H4 (cell line): ENCODE results near the gene PTPN14. TPM values are rescaled to one million over a fixed set of nuclear protein-coding genes. Genes with fewer than 3 reads are reported as not detected.

Experiments
- DNase-seq: peaks from one replicate; pipeline ENCODE4 v3.0.0-alpha.2; 2015; ENCODE audit warnings: low spot score
- total RNA-seq: library from RNA; depleted of rRNA; stranded (reverse); fragments of >200 nt; shearing (Covaris generic); gene quantifications from 2 replicates; pipeline ENCODE4 v1.2.3, GENCODE V29; 2014

PTPN14 gene
- total RNA-seq, 1 experiment from 2014 or later: 7.5 TPM

- DNase-seq: no peak
Measured at GRCh38 chr1:214369364-214369763, 182.0 kb downstream of the PTPN14 start.

DNA sequence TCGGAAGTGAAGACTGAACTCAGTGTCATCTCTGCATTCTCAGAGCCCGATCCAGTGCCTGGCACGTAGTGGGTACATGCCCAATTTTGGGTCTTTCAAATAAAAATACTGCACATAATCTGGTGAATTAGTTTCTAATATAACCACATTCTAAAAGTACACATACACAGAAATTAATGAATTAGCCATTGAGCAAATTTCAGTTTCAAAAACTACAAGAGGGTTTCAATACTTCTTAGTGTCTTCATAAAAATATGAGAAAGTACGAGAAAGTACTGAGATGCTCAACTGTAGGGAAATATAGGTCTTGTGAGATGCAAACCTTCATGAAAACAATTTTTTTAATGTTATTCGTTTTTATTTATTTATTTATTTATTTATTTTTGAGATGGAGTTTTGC, 183.6 kb downstream of the PTPN14 start:
- no peak for DNase-seq

DNA sequence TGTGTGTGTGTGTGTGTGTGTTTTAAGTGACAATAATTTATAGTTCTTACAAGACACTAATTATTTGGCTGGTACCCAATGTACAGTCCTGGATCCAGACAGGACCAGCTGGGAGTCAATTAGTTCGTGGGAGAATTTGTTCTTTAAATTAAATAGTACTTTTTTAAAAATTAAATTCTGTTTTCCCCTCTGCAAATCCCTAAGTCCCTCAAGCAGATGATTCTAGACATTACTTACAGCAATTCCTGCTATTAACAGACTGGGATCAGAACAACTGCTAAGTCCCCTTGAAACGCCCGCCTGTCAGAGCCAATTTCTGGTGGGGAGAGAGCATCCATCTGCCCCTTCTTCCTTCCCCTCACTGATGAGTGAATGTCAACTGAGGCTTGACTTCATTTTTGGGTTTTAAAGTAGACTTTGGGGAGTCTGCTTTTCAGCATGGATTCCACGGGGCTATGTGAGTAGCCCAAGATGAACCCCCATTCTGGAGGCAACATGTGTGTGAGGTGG, 186.6 kb downstream of the PTPN14 start:
- no peak for DNase-seq

- no peak for DNase-seq
Measured at GRCh38 chr1:214364386-214364785, 187.0 kb downstream of the PTPN14 start.

DNA sequence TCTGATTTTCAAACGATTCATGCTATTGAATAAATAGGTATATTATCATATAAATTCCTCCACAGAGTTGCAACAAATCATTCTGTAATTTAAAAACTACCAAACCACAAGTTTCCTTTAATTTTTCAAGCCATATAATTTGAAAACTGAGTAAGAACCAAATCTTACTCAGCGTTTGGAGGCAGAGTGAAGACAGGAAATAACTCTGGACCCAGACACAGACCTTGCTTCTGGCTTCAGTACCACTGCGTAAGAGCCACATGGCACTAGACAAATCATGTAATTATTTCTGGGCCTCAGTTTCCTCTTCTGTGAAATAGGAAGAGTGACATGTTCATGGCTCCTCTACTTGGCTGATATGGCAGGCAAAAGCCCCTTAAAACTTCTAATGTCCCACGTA, 188.0 kb downstream of the PTPN14 start:
- DNase-seq: no peak

DNA sequence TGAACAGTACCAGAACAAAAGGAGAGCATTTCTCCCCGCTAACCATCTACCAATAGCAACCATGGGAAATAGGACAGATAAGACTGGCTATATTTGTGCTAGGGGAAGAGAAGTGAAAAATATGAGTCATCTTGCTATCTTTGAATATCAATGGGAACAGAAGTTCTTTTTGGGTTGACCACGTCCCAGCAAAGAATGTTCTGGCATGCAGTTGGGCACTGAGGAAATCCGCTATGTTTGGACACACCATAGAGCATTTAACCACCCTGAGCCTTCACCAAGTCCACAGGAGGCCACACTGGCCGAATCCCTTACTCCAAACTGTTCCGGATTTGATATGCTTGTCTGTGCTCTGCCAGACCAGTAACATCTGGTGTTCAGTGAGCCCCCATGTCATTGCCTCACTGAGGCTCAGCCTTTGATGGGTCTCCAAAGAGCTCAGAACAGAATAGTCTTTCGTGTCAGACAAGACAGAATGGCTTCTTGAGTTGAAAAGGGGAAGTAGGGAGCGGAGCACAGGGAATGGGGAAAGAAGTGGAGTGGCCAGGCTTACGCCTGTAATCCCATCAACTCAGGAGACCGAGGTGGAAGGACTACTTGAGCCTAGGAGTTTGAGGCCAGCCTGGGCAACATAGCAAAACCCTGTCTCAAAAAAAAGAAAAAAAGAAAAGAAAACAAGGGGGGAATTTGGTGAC, 189.1 kb downstream of the PTPN14 start:
- no peak for DNase-seq

DNA sequence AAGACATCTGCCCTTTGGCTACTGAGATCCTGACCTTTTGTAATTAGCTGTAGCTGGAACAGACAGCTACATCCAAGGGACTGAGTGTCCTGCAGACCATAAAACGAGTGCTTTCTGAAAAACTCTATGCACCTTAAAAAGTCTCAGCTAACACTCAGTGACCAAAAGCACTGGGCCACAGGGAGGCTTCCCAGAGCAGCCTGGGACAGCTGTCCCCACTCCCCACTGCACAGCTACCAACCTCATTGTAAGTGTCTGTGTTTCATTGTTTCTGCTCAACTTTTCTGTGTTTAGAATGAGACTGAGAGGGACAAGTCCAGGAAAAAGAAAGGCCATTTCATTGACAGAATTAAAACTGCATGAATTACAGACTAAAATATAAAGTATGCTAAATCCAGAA, 189.8 kb downstream of the PTPN14 start:
- no peak for DNase-seq

DNA sequence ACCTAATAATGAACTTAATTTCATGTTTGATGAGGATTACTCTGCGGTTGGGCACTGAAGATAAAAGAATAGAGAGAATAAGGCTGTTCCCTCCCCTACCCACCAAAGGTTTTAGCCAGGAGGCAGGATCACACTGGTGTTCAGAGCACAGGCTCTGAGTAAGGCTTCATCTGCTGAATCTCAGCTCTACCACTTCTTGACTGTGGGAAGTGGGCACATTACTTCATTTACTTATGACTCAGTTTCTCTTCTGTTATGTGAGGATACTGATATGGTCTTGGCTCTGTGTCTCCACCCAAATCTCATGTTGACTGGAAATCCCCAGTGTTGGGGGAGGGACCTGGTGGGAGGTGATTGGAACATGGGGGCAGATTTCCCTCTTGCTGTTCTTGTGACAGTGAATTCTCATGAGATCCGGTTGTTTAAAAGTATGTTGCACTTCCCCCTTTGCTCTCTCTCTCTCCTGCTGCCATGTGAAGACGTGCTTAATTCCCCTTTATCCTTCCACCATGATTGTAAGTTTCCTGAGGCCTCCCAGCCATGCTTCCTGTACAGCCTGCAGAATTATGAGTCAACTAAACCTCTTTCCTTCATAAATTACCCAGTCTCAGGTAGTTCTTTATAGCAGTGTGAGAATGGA, 190.8 kb downstream of the PTPN14 start:
- no peak for DNase-seq

GRCh38 chr1:214360116-214360515, 191.3 kb downstream of the PTPN14 start:
- DNase-seq: no peak

- DNase-seq: no peak
Measured at GRCh38 chr1:214354440-214355148, 196.8 kb downstream of the PTPN14 start.

DNA sequence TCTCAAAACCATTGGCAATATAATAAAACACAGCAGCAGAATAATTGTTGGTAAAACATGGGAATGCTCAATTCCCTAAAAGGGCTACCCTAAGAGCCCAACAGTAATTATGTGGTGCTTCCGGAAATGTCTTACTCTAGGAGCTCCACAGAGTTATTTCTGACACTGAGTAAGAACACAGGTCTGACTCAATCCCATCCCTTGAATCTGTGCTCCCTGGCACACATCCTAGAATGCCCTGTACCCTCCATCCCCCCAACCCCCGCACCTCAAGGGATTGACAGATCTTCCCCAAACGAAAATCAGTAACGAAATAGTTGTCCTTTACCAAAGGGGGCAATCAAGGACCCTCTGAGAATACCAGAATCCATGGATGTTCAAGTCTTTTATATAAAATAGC, 198.6 kb downstream of the PTPN14 start:
- DNase-seq: no peak

- no peak for DNase-seq
Measured at GRCh38 chr1:214351551-214352277, 199.7 kb downstream of the PTPN14 start.

DNA sequence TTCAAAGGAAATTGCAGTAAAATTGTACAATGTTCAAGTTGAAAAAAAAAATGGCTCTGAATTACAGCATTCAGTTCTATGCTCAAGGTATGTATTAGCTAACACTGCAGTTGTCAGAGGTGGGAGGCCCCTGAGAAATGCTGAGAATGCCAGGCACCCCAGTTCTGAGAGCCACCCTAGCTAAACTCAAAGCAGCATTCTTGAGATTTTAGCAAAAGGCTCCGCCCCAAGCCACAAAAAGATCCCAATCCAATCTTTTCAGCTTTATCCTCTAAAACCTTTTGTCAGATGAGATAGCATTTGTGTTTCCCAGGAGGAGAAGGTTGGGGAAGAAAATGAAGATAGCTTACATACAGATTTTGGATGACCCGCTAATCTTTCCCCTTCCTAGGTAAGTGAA, 201.6 kb downstream of the PTPN14 start:
- no peak for DNase-seq

GRCh38 chr1:214349008-214349407, 202.4 kb downstream of the PTPN14 start:
- no peak for DNase-seq

GRCh38 chr1:214344897-214345296, 206.5 kb downstream of the PTPN14 start:
- DNase-seq: no peak

- no peak for DNase-seq
Measured at GRCh38 chr1:214342525-214342924, 208.9 kb downstream of the PTPN14 start.

DNA sequence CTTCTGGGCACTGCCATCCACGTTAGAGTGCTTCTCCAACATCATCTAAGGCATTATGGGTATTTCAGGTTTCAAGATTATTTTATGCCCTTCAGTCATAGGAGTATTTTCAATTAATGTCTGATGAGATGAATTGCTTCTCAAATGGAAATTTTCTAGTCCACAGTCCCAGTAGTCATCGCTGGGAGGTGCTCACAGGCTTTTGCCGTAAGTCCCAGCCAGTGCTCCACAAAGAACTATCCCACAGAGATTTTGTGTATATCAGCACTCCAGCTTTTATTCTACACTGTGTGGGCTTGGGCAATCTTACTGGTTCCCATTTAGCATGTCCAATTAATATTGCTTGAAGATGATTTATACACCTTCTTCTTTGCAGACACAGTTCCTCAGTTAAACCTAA, 209.5 kb downstream of the PTPN14 start:
- DNase-seq: no peak

GRCh38 chr1:214341459-214341858, 209.9 kb downstream of the PTPN14 start:
- no peak for DNase-seq

GRCh38 chr1:214338212-214338611, 213.2 kb downstream of the PTPN14 start:
- no peak for DNase-seq

- DNase-seq: no peak
Measured at GRCh38 chr1:214337511-214337910, 213.9 kb downstream of the PTPN14 start.

DNA sequence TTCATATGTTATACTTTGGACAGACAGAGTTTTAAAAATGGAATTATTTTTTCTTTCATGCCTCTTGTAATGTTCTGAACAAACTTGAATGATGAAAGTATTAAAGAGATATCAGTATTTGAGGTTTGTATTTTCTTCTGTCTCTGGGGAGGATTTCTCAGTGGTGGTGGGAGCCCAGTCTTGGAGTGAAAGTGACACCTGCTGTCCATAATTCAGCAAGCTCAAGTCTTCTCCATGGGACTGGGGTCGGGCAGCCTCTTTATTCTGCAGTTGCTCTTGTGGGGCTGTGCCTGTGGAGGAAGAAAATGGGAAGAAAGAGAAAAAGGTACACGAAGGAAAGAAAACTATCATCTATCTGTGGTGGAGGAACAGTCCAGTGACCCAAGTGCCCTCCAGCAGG, 214.4 kb downstream of the PTPN14 start:
- no peak for DNase-seq

GRCh38 chr1:214335567-214335966, 215.8 kb downstream of the PTPN14 start:
- DNase-seq: no peak
